HG03378 (cell line): ENCODE data around the gene TEAD1.

ENCODE experiments used
- ATAC-seq: cut with Tn5 transposase; IDR thresholded peaks from one replicate; pipeline ENCODE4 v1.9.1; 2021; ENCODE audit warnings: mild to moderate bottlenecking, moderate library complexity; ENCODE audit not compliant: unreplicated experiment

Gene TEAD1

GRCh38 chr11:12968826-12969225, 294.6 kb downstream of the TEAD1 start:
- ATAC-seq, result no peak

- no peak for ATAC-seq
Observed at GRCh38 chr11:12971955-12972354, 297.7 kb downstream of the TEAD1 start.

- no peak for ATAC-seq
Observed at GRCh38 chr11:12973528-12974181, 299.4 kb downstream of the TEAD1 start.

GRCh38 chr11:12975195-12975594, 301.0 kb downstream of the TEAD1 start:
- ATAC-seq, result no peak

GRCh38 chr11:12979928-12980689, 305.9 kb downstream of the TEAD1 start:
- no peak for ATAC-seq

- no peak for ATAC-seq
Observed at GRCh38 chr11:12981676-12982522, 307.7 kb downstream of the TEAD1 start.

GRCh38 chr11:12983336-12983735, 309.1 kb downstream of the TEAD1 start:
- no peak for ATAC-seq

GRCh38 chr11:12986194-12986898, 312.1 kb downstream of the TEAD1 start:
- ATAC-seq, result no peak

- ATAC-seq, result no peak
Observed at GRCh38 chr11:12989428-12990161, 315.4 kb downstream of the TEAD1 start.

GRCh38 chr11:12990162-12990480, 315.9 kb downstream of the TEAD1 start:
- ATAC-seq, result no peak

GRCh38 chr11:12991426-12991825, 317.2 kb downstream of the TEAD1 start:
- ATAC-seq, result no peak

GRCh38 chr11:12993626-12994025, 319.4 kb downstream of the TEAD1 start:
- ATAC-seq, result no peak
